ENCODE measurements around the gene SEBOX. TPM values are rescaled to one million over a fixed set of nuclear protein-coding genes. Genes with fewer than 3 reads are reported as not detected.

SEBOX gene
- total and polyA plus RNA-seq, 5 donors: not detected

DNA sequence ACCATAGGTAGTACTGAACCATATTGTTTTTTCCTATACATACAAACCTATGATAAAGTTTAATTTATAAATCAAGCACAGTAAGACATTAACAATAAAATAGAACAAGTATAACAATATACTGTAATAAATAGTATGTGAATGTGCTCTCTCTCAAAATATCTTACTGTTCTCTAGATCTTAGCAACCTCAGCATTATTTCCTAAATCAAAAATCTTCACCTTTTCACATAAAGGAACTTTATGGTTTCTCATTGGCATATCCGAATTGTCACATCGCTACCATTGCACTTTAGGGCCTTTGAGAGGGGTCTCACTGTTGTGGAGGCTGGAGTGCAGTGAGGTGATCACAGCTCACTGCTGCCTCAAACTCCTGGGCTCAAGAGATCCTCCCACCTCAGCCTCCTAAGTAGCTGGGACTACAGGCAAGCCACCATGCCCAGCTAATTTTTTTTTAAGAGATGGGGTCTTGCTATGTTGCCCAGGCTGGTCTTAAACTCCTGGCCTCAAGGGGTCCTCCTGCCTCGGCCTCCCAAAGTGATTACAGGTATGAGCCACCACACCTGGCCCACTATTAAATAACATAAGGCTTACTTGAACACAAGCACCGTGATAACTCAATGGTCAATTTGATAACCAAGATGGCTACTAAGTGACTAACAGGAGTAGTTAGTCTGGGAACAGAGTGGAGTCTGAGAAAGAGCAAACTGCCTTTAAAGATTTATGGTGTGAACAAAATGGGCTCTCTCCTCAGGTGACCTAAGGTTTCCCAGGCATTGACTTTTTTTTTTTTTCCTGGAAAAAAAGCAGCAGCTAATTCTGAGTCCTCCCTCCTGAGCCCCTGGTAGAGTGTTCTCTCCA is 48.9 kb downstream of the SEBOX start:
- Histone ChIP-seq H3K9me3 (ENCODE audit: control insufficient read depth, low read length) (no peaks in the 10 kb centered on the region), H3K4me3 (ENCODE audit: low read length) (no peak overlapping the region), H3K4me1 (ENCODE audit: control insufficient read depth, insufficient read depth, low read length) (peaks cover 2% of the 10 kb centered on the region), H3K27me3 (ENCODE audit: control insufficient read depth, insufficient read depth) (no peaks in the 10 kb centered on the region), H3K27ac (ENCODE audit: low read length) (no peak overlapping the region)
- no peak for ATAC-seq
- no peak for DNase-seq
- intact Hi-C loops (cut with DNase I): no loop called here
- 90% methylated on average over 4 of the region's 4 CpGs for WGBS

DNA sequence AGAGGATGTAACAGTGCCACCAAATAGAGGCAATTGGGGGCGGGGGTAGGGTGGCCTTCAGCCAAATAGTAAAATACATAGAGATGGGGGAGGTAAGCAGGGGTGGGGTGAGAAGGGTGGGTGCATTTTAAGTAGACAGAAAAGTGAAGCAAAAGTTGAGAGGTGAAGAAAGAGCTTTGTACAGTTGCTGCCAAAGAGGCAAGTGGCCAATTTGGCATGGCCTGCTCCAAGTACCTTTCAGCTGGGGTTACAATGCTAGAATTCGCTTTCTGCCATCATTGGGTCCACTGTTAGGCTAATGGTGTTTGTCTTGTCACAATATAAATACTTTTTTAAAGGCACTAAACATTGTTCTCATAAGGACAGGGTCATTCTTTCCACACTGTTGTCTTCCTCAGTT is 51.2 kb downstream of the SEBOX start:
- Histone ChIP-seq H3K27me3 (ENCODE audit: control insufficient read depth, insufficient read depth) (no peaks in the 10 kb centered on the region), H3K4me3 (ENCODE audit: low read length) (no peak overlapping the region), H3K27ac (ENCODE audit: low read length) (no peak overlapping the region), H3K9me3 (ENCODE audit: control insufficient read depth, low read length) (no peaks in the 10 kb centered on the region), H3K4me1 (ENCODE audit: control insufficient read depth, insufficient read depth, low read length) (peaks cover 2% of the 10 kb centered on the region)
- 89% methylated on average over 2 of the region's 2 CpGs for WGBS
- no peak for DNase-seq
- ATAC-seq: no peak
- intact Hi-C loops (cut with DNase I): no loop called here

Small RNA genes lying within 50 kb of the gene (microRNA-seq; reads per million reads assigned to microRNA genes)
- 0 to 0.84 reads per million in 2 donors for gene MIR4723

Other genes starting within 250 kb of the SEBOX start
- gene TMEM97, start 46.0 kb downstream of the SEBOX start, total RNA-seq: 1 to 10 TPM; 5.5 to 6.7 (median 6.0) TPM
- 3.9 TPM for gene TMEM97, start 46.0 kb downstream of the SEBOX start, polyA plus RNA-seq
- 10 to 100 TPM; 20.6 to 22.8 (median 21.3) TPM for gene IFT20, start 29.7 kb downstream of the SEBOX start, total RNA-seq
- 27.0 TPM for gene IFT20, start 29.7 kb downstream of the SEBOX start, polyA plus RNA-seq
- 10 to 100 TPM; 33.3 to 72.3 (median 34.7) TPM for gene TNFAIP1, start 29.4 kb downstream of the SEBOX start, total RNA-seq
- gene TNFAIP1, start 29.4 kb downstream of the SEBOX start, polyA plus RNA-seq: 20.1 TPM
- gene POLDIP2, start 7.7 kb downstream of the SEBOX start, total RNA-seq: 10 to 100 TPM; 97.1 to 99.8 (median 98.6) TPM
- gene POLDIP2, start 7.7 kb downstream of the SEBOX start, polyA plus RNA-seq: 95.6 TPM
- 10 to 100 TPM in 1 of 4 donors, 1 to 10 TPM in 3; 3.8 to 10.5 (median 4.1) TPM for gene VTN, start 5.1 kb upstream of the SEBOX start, total RNA-seq
- gene VTN, start 5.1 kb upstream of the SEBOX start, polyA plus RNA-seq: 3.8 TPM
- 1 to 10 TPM; 5.8 to 8.9 (median 7.1) TPM for gene SARM1, start 6.5 kb upstream of the SEBOX start, total RNA-seq
- gene SARM1, start 6.5 kb upstream of the SEBOX start, polyA plus RNA-seq: 4.0 TPM
- 1 to 10 TPM; 5.3 to 9.2 (median 7.6) TPM for gene SLC46A1, start 41.0 kb upstream of the SEBOX start, total RNA-seq
- 3.0 TPM for gene SLC46A1, start 41.0 kb upstream of the SEBOX start, polyA plus RNA-seq
- gene SLC13A2, start 108.4 kb upstream of the SEBOX start, total RNA-seq: not detected
- gene SLC13A2, start 108.4 kb upstream of the SEBOX start, polyA plus RNA-seq: not detected
- not detected for gene FOXN1, start 141.1 kb upstream of the SEBOX start, total RNA-seq
- not detected for gene FOXN1, start 141.1 kb upstream of the SEBOX start, polyA plus RNA-seq
- gene UNC119, start 187.4 kb upstream of the SEBOX start, total RNA-seq: 10 to 100 TPM; 14.0 to 28.8 (median 21.0) TPM
- gene UNC119, start 187.4 kb upstream of the SEBOX start, polyA plus RNA-seq: 22.8 TPM
- 10 to 100 TPM; 36.4 to 41.8 (median 40.7) TPM for gene PIGS, start 206.3 kb upstream of the SEBOX start, total RNA-seq
- 16.6 TPM for gene PIGS, start 206.3 kb upstream of the SEBOX start, polyA plus RNA-seq
- gene ALDOC, start 211.7 kb upstream of the SEBOX start, total RNA-seq: 100 to 1,000 TPM; 191 to 390 (median 276) TPM
- gene ALDOC, start 211.7 kb upstream of the SEBOX start, polyA plus RNA-seq: 283 TPM
- 1 to 10 TPM in 3 of 4 donors, under 1 TPM in 1; 0.81 to 2.7 (median 2.1) TPM for gene SPAG5, start 233.8 kb upstream of the SEBOX start, total RNA-seq
- 1.2 TPM for gene SPAG5, start 233.8 kb upstream of the SEBOX start, polyA plus RNA-seq
- 1 to 10 TPM; 2.9 to 4.7 (median 4.3) TPM for gene RSKR, start 249.0 kb upstream of the SEBOX start, total RNA-seq
- 2.9 TPM for gene RSKR, start 249.0 kb upstream of the SEBOX start, polyA plus RNA-seq

All from right cardiac atrium (tissue), 5 donors.